ENCODE measurements around the gene RGS8. TPM values are rescaled to one million over a fixed set of nuclear protein-coding genes. Genes with fewer than 3 reads are reported as not detected.

The RGS8 gene
- total RNA-seq, 4 donors from 2014 or later = not detected

DNA sequence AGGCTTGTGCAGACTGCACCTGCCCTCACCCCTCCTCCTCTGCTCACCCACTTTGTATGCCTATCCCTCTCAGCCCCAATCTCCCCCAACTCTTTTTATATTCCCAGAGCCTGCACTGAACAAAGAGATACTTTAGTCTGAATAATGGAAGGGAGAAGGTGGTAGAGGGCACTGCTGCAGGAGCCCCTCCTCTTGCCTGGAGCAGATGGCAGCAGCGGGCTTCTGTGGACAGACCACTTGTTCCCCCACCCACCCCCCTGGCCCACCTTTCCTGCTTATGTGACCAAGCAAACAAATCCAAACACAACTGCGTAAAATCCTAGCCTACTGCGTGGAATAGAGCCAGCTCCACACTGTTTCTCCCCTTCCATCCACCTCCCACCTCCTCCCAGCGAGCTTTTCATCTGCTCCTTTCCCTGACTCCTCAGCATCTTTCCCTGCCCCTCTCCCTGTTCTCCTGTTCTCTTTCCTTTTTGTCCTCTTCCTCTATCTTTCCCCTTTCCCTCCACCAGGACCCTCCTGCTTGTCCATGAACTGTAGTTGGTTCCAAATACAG is 27.5 kb downstream of the RGS8 start:
- Histone ChIP-seq H3K36me3 (no peaks in the 10 kb centered on the region), H3K4me3 (no peak overlapping the region), H3K27me3 (no peaks in the 10 kb centered on the region), H3K27ac (no peak overlapping the region), H3K4me1 (no peaks in the 10 kb centered on the region), H3K9me3 (no peaks in the 10 kb centered on the region)
- 83% methylated on average over 4 of the region's 4 CpGs for WGBS
- no peak for DNase-seq (ENCODE audit: low spot score in 2 of 2)
- no peak for TF ChIP-seq POLR2AphosphoS5 (IDR thresholded peaks at IDR 0.05)
- TF ChIP-seq EP300 (IDR thresholded peaks at IDR 0.05) = no peak
- TF ChIP-seq, protein P1, sequence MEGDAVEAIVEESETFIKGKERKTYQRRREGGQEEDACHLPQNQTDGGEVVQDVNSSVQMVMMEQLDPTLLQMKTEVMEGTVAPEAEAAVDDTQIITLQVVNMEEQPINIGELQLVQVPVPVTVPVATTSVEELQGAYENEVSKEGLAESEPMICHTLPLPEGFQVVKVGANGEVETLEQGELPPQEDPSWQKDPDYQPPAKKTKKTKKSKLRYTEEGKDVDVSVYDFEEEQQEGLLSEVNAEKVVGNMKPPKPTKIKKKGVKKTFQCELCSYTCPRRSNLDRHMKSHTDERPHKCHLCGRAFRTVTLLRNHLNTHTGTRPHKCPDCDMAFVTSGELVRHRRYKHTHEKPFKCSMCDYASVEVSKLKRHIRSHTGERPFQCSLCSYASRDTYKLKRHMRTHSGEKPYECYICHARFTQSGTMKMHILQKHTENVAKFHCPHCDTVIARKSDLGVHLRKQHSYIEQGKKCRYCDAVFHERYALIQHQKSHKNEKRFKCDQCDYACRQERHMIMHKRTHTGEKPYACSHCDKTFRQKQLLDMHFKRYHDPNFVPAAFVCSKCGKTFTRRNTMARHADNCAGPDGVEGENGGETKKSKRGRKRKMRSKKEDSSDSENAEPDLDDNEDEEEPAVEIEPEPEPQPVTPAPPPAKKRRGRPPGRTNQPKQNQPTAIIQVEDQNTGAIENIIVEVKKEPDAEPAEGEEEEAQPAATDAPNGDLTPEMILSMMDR (IDR thresholded peaks at IDR 0.05) = no peak
- TF ChIP-seq POLR2A (IDR thresholded peaks at IDR 0.05) = no peak

DNA sequence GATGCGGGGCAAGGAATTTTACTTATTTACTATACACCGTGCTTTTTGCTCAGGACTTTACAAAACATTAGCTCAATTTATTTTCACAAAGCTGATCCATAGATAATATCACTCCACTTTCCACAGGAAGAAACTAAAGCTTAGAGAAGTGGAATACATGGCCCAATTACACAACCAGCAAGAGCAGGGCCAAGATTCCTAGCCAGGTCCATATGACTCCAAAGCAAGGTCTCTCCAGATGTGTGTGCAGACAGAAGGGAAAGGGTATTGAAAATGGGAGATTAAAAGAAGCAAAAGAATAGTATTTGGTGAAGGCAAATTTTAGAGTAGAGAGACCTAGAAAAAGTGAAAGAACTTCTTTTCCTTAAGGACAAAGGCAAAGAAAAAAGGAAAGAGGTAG is 30.4 kb downstream of the RGS8 start:
- 93% methylated on average over 2 of the region's 2 CpGs for WGBS
- Histone ChIP-seq H3K27me3 (no peaks in the 10 kb centered on the region), H3K4me1 (no peaks in the 10 kb centered on the region), H3K36me3 (no peaks in the 10 kb centered on the region), H3K27ac (no peak overlapping the region), H3K4me3 (no peak overlapping the region), H3K9me3 (no peaks in the 10 kb centered on the region)
- TF ChIP-seq, protein P1 (IDR thresholded peaks at IDR 0.05) = no peak
- no peak for TF ChIP-seq POLR2AphosphoS5 (IDR thresholded peaks at IDR 0.05)
- TF ChIP-seq EP300 (IDR thresholded peaks at IDR 0.05) = no peak
- no peak for TF ChIP-seq POLR2A (IDR thresholded peaks at IDR 0.05)
- DNase-seq (ENCODE audit: low spot score in 2 of 2) = no peak

DNA sequence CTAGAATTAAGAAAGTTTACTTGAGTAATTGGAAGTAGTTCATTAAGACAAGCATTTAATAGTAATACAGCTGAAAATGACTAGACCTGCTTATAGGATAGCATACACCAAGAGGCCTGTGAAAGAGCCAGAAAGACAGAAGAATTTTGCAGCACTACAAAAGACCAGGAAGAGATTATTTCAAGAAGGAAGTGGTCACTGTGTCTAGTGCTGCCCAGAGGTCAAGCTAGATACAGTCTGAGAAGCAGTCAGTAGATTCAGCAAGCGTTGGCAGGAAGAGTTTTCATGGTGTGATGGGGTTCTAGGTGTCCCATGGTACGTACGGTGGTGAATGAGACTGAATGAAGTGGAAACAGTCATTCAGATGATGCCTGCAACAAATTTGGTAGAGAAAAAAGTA is 31.5 kb downstream of the RGS8 start:
- DNase-seq (ENCODE audit: low spot score in 2 of 2) = no peak
- H3K4me3 ChIP-seq = no peak overlapping the region
- no peaks in the 10 kb centered on the region for H3K4me1 ChIP-seq
- TF ChIP-seq POLR2AphosphoS5 (IDR thresholded peaks at IDR 0.05) = no peak
- TF ChIP-seq, protein P1 (IDR thresholded peaks at IDR 0.05) = no peak
- TF ChIP-seq EP300 (IDR thresholded peaks at IDR 0.05) = no peak
- TF ChIP-seq POLR2A (IDR thresholded peaks at IDR 0.05) = no peak
- WGBS = 93% methylated on average over 3 of the region's 3 CpGs
- H3K27me3 ChIP-seq = no peaks in the 10 kb centered on the region
- H3K9me3 ChIP-seq = no peaks in the 10 kb centered on the region
- H3K36me3 ChIP-seq = no peaks in the 10 kb centered on the region
- H3K27ac ChIP-seq = no peak overlapping the region

DNA sequence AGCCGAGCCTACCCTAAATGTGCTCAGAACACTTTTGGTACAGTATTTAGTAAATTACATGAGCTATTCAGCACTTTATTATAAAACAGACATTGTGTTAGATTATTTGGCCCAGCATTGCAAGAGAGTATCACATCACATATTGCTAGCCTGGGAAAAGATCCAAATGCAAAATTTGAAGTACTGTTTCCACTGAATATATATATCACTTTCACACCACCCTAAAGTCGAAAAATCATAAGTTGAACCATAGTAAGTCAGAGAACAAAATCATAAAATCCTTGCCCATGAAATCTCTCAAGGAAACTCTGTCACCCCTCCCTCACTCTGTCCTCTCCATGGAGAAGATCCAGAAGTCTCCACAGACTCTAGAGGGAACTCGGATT is 33.1 kb downstream of the RGS8 start:
- no peak for DNase-seq (ENCODE audit: low spot score in 2 of 2)
- no peaks in the 10 kb centered on the region for H3K36me3 ChIP-seq

DNA sequence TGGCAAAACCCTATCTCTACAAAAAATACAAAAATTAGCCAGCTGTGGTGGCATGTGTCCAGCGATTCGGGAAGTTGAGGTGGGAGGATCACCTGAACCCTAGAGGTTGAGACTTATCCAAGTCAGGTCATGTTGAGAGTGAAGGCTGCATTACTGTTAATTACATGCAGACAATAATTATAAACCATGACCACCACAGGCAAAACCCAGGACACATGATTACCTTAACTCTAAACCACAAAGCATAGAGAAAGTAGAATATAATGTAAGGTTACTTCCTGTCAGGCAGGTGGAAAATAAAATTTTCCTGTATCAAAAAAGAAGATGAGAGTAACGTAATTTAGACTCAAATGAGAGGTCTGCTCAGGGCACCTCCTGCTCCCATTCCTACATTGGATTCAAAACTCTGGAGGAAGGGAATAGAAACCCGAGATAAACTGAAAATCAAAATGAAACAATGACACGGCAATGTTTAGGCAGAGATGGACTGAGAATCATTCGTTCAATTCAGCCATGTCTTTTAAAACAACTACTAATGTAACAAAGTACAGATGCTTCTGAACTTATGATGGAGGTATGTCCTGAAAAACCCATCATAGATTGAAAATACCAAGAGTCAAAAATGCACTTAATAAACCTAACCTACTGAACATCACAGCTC is 33.6 kb downstream of the RGS8 start:
- TF ChIP-seq EP300 (IDR thresholded peaks at IDR 0.05) (no peak), POLR2A (IDR thresholded peaks at IDR 0.05) (no peak), POLR2AphosphoS5 (IDR thresholded peaks at IDR 0.05) (no peak)
- TF ChIP-seq, protein P1 (IDR thresholded peaks at IDR 0.05) = no peak
- no peaks in the 10 kb centered on the region for H3K36me3 ChIP-seq
- no peaks in the 10 kb centered on the region for H3K9me3 ChIP-seq
- DNase-seq (ENCODE audit: low spot score in 2 of 2) = no peak
- H3K4me3 ChIP-seq = no peak overlapping the region
- 82% methylated on average over 6 of the region's 6 CpGs for WGBS
- no peak overlapping the region for H3K27ac ChIP-seq
- H3K27me3 ChIP-seq = no peaks in the 10 kb centered on the region
- H3K4me1 ChIP-seq = no peaks in the 10 kb centered on the region

More for the DNA sequence above, 33.1 kb downstream of the RGS8 start:
- H3K27me3 ChIP-seq = no peaks in the 10 kb centered on the region
- no peak overlapping the region for H3K4me3 ChIP-seq
- no peaks in the 10 kb centered on the region for H3K9me3 ChIP-seq
- TF ChIP-seq EP300 (IDR thresholded peaks at IDR 0.05) (no peak), POLR2AphosphoS5 (IDR thresholded peaks at IDR 0.05) (no peak), POLR2A (IDR thresholded peaks at IDR 0.05) (no peak)
- TF ChIP-seq, protein P1 (IDR thresholded peaks at IDR 0.05) = no peak
- H3K4me1 ChIP-seq = no peaks in the 10 kb centered on the region
- 54% methylated on average over 3 of the region's 3 CpGs for WGBS
- H3K27ac ChIP-seq = no peak overlapping the region
